ENCODE results near the gene CDHR2. TPM values are rescaled to one million over a fixed set of nuclear protein-coding genes. Genes with fewer than 3 reads are reported as not detected.

Gene CDHR2

GRCh38 chr5:176644294-176644693, 95.2 kb downstream of the CDHR2 start:
- H3K27me3 ChIP-seq (ENCODE audit: insufficient read depth, poor library complexity, severe bottlenecking): peaks cover 3% of the 10 kb centered on the region
- no peak for DNase-seq (ENCODE audit: low read depth in 1 of 2, low spot score in 1 of 2)
- TF ChIP-seq POLR2AphosphoS5 (IDR thresholded peaks at IDR 0.05; ENCODE audit: low read depth): no peak
- no peak for TF ChIP-seq REST (IDR thresholded peaks at IDR 0.05; ENCODE audit: insufficient replicate concordance, low read depth)
- no peak for TF ChIP-seq SPI1 (IDR thresholded peaks at IDR 0.05; ENCODE audit: borderline replicate concordance, low read depth)
- no peak overlapping the region for H3K27ac ChIP-seq (replicated peaks)
- H3K4me3 ChIP-seq (replicated peaks; ENCODE audit: insufficient read depth, low read length): no peak overlapping the region

- Histone ChIP-seq H3K27ac (replicated peaks) (no peak overlapping the region), H3K4me3 (replicated peaks; ENCODE audit: insufficient read depth, low read length) (no peak overlapping the region), H3K27me3 (ENCODE audit: insufficient read depth, poor library complexity, severe bottlenecking) (peaks cover 3% of the 10 kb centered on the region)
- no peak for DNase-seq (ENCODE audit: low read depth in 1 of 2, low spot score in 1 of 2)
- TF ChIP-seq SPI1 (IDR thresholded peaks at IDR 0.05; ENCODE audit: borderline replicate concordance, low read depth) (no peak), POLR2AphosphoS5 (IDR thresholded peaks at IDR 0.05; ENCODE audit: low read depth) (no peak), CTCF (IDR thresholded peaks at IDR 0.05; ENCODE audit: insufficient read depth, low read length) (no peak), GABPA (IDR thresholded peaks at IDR 0.05; ENCODE audit: low read depth) (no peak), REST (IDR thresholded peaks at IDR 0.05; ENCODE audit: insufficient replicate concordance, low read depth) (no peak)
Observed at GRCh38 chr5:176644878-176645670, 95.9 kb downstream of the CDHR2 start.

Small RNA genes within 50 kb of the gene (microRNA-seq; reads per million reads assigned to microRNA genes)
- gene MIR4281: not detected
